LHCN-M2 (cell line): ENCODE results near the gene DDX19B. TPM values are rescaled to one million over a fixed set of nuclear protein-coding genes. Genes with fewer than 3 reads are reported as not detected.

Experiments used
- DNase-seq: peaks from one replicate; pipeline ENCODE4 v3.0.0-alpha.2; 2012; ENCODE audit warnings: low read depth
- total RNA-seq: library from RNA; depleted of rRNA; stranded (reverse); fragments of >200 nt; gene quantifications from 2 replicates; pipeline ENCODE4 v1.2.3, GENCODE V29; 2014; rRNA removed

The DDX19B gene
- total RNA-seq, 1 experiment from 2014 or later = 27.0 TPM

DNA sequence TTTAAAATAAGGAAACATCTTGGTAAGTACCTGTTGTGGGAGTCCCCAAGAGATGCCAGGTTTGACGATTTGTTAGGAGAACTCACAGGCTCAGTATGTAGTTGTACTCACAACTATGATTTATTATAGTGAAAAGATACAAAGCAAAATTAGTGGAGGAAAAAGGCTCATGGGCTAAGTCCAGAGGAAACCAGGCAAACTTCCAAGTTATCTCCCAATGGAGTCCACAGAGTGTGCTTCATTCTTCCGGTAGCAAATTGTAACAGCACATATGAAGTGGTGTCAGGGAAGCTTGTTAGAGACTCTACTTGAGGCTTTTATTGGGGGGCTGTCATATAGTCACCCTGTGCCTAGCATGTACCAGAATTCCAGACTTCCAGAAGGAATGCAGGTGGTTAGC lies 50.0 kb downstream of the DDX19B start:
- no peak for DNase-seq

DNA sequence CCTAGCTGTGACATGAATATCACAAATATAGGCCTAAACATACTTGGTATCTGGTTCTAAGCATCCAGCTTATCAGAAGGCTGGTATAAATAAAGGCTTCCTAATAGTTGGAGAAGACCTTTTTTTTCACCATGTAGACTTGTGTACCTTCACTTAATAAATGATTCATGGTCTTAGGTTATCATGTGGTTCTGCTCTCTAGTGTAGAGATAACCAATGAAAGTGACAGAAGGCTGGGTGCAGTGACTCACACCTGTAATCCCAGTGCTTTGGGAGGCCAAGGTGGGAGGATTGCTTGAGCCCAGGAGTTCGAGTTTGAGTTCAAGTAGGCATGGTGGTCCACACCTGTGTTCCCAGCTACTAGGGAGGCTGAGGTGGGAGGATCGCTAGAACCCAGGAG lies 50.8 kb downstream of the DDX19B start:
- no peak for DNase-seq

DNA sequence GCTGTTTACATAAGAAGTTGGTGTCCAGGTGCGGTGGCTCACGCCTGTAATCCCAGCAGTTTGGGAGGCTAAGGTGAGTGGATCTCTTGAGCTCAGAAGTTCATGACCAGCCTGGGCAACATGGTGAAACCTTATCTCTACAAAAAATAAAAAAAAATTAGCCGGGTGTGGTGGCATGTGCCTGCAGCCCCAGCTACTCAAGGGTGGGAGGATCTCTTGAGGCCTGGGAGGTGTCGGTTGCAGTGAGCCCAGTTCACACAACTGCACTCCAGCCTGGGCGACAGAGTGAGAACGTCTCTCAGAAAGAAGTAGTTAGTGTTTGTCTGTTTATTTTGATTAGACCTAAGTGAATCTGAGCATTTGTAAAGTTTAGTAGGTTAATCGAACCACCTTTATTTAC lies 60.6 kb downstream of the DDX19B start:
- no peak for DNase-seq

DNA sequence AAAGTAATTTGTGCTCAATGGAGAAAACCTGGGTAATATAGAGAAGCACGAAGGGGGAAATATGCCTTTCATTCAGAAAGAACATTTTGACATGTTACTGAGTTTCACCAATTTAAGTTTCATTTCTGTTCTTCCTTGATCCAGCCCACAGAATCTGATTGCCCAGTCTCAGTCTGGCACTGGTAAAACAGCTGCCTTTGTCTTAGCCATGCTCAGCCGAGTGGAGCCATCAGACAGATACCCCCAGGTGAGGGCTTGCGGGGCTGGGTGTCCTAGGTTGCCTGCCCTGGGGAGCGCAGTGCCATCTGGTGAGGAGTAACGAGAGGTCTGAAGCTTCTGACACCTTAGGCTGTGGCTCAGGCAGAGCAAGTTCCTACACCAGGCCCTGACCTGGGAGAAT lies 65.4 kb downstream of the DDX19B start:
- DNase-seq = no peak

DNA sequence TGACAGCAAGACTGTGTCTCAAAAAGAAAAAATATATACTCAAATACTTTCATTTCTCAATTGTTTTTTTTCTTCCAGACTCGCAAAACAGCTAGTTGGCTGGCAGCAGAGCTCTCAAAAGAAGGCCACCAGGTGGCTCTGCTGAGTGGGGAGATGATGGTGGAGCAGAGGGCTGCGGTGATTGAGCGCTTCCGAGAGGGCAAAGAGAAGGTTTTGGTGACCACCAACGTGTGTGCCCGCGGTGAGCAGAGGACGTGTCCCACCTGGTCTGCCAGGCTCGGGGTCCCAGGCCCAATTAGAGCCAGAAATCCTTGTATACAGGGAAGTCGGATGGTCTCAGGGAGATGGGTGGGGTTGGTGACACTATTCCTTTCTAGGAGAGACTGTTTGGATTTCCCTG lies 71.2 kb downstream of the DDX19B start:
- DNase-seq = peak; percentile 18

DNA sequence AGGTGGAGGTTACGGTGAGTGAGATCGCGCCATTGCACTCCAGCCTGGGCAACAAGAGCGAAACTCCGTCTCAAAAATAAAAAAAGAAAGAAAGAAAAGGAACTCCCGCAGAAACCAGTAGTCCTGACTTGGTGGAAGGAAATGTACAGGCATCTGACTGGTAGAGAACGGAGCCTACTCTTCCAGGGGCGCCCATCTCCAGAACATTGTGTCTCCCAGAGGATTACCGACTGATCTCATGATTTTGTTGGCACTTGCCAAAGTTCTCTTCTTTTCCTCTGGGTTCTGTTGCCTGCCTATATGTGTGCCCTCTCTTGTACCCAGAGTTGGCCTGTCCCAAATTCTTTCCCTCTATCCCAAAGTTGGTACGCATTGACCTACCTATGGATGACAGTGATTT lies 71.9 kb downstream of the DDX19B start:
- no peak for DNase-seq

DNA sequence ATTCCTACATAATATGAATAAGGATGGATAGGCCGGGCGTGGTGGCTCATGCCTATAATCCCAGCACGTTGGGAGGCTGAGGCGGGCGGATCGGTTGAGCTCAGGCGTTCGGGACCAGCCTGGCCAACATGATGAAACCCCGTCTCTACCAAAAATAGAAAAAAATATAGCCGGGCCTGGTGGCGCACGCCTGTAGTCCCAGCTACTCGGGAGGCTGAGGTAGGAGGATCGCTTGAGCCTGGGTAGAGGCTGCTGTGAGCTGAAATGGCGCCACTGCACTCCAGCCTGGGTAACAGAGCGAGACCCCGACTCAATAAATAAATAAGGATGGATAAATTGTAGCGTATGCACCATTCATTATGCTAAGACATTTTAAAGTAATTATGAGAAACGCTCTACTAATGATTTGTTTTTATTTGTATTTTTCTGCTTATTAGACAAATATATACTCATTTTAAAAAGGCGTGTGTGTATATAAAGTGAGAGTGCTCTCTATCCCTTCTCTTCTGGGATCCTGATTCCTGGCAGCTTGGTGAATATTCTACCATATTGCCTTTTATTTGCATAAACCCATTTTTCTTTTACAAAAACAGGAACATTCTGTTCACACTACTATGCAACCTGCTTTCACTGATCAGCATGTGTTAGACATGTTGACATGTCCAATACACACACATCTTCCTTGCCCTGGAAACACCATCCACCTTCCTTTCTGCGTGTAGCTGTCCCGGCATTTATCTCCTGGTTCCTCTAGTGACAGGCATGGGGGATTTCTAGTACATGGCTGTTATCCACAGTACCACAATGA lies 74.1 kb downstream of the DDX19B start:
- no peak for DNase-seq

DNA sequence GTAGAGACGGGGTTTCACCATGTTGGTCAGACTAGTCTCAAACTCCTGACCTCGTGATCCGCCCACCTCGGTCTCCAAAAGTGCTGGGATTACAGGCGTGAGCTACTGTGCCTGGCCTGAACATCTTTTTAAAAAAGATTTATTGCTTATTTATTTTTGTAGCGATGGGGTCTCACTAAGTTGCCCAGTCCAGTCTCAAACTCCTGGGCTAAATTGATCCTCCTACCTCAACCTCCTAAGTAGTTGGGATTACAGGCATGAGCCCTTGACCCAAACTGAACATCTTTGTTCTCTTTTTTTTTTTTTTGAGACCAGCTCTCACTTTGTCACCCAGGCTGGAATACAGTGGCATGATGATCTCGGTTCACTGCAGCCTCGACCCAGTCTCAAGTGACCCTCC lies 75.2 kb downstream of the DDX19B start:
- no peak for DNase-seq

DNA sequence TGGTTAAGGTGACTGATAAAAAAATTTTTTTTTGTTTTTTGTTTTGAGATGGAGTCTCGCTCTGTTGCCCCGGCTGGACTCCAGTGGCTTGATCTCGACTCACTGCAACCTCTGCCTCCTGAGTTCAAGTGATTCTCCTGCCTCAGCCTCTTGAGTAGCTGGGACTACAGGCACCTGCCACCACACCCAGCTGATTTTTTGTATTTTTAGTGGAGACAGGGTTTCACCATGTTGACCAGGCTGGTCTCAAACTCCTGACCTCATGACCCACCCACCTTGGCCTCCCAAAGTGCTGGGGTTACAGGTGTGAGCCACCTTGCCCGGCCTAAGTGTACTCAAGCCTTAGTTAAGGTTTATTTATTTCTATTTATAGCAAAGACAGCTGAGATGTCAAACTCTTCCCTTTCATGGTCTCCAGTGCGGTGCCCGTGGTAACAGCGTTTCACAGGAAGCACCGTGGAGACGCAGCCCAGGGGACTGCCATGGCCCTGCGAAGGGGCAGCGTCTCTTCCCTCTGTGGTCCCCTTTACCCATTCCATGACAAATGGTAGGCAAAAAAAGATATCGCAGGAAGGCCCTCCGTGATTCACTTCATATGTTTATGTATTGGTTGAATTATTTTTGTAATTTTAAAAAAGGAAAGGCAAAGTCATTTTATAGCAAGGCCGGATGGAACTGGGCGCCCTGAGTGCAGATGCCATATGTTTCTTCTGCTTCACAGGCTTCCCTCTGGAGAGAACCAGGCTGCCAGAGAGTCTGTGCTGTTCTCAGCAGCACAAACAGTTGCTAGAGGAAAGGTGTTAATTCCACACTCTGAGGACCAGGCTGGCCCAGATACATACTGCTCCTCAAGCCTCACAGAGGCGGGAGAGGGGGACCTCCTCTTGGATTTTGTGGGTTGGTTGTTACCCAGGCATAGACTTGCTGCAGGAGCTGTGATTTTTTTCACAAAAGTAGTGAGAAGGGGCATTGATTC lies 76.9 kb downstream of the DDX19B start:
- no peak for DNase-seq

DNA sequence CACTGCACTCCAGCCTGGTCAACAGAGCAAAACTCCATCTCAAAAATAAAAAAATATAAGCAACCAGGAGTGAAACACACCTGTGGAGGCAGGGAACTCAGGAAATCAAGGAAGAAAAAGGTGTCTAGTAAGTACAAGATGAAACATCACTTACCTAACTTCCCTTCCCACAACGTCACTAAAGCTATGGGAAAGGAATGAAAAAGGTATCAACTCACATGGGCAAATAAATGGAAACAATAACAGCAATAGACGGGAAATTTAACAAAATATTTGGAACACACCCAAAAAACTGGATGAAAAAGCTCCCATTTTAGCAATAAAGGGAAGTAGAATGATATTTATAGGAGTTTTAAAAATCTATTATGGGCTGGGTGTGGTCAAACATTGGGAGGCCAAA lies 78.8 kb downstream of the DDX19B start:
- no peak for DNase-seq

DNA sequence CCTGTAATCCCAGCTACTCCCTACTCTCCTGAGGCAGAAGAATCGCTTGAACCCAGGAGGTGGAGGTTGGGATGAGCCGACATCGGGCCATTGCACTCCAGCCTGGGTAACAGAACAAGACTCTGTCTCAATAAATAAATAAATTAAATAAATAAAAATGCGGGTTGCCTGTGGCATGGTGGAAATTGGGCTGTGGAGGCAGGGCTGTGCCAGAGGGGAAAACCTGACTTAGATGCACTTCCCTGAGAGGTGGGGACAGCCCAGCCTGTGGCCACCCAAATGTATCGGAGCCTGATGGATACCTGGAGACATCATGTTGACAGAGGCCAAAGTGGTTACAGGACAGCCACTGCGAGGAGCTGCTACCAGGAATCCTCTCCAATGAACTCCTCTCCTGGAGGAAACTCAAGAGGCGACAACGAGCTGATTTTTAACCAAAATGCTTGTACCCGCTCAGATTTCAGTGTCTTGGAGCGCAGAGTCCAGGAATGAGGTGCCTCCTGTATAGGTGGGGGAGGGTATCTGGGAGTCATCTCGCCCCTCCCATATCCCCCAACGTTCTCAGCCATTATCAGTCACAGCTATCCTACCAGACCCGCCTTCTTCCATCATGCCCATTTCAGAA lies 80.0 kb downstream of the DDX19B start:
- DNase-seq = no peak

DNA sequence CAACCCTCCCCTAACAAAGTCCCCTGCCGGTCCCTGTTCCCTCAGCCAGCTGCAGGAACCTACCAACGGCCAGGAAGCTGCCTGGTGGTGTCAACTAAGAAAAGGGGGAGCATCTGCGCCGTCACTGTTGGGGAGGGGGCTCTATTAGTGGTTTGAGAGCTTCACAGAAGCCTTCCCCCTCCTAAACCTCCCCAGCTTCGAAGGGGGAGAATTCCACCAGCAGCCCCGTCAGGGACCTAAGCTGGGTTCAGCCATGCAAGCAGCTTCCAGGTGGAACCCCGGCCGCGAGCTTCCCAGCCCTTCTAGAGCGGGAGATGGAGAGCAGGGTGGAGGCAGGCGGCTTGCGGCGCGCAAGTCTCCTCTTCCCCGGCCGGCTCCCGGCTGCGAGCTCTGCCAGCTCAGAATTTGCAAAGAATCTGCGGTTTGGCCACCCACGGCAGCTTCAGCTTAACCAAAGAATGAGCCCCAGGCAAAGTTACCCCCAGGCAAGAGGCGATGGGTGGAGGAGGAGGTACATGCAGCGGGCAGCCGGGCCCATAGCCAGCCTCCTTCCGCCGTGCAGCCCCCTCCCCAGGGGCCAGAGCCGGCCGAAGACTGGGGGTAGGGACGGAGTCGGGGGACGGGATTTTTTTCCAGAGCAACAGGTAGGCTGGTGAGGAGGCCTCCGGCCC lies 81.4 kb downstream of the DDX19B start:
- DNase-seq = peak; percentile 72

DNA sequence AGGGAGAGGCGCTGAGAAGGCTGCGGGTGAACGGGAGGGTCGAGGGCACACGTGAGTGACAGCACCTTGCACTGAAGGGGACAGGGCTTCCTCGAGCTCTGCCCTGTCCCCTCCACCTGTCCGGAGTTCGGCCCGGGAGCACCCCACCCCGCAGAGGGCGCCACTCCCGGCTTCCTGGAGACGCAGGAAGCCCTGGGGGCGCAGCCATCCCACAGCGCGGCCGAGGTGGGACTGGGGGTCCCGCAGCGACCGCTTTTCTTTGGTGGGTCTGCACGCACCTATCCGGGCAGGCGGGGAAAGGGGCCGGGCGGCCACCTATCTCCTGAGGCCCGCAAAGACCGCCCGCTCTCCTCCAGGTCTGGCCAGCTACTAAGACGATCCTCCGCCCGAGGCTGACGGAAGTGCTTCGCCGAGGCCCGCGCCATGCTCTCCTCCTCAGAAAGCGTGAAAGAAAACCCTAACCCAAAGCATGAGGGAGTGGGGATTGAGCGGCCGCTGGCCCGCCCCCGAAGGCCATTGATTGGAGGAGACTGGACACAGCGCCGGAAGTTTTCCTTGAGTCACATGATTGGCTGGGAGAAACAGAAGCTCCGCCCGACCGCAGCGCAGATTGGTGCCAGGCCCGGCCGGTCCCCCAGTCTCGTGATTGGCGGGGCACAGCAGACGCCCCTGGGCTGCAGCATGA lies 82.1 kb downstream of the DDX19B start:
- peak; percentile 97 for DNase-seq

DNA sequence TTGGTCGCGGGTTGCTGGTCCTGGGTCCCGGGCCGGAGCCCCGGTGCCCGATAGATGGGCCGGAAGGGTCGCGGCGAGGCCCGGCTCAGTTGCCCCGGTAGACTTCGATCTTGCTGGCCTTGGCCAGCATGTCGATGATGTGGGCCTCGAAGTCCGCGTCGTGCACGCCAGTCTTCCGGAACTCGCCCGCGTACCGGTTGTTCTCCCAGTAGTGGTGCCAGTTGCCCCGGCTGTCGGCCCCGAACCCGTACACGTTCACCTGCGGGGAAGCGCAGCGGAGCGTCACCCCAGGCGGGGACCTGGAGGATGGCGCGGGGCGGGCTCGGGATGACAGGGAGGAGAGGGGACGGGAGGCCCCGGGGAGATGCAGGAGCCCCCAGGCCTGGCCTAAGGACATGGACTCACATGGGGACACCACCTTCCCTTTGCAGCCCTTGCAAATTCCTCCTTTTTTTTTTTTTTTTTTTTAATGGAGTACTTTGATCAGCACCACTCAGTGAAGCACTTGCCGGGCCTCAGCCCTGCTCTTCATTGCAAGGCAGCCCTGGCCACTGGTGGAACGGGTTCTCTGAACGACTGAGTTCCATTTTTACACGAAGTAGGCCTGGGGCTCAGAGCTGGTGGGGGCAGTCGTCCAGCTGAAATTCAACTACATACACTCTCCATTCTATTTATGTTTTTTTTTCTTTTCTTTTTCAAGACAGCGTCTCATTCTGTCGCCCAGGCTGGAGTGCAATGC lies 82.8 kb downstream of the DDX19B start:
- no peak for DNase-seq

DNA sequence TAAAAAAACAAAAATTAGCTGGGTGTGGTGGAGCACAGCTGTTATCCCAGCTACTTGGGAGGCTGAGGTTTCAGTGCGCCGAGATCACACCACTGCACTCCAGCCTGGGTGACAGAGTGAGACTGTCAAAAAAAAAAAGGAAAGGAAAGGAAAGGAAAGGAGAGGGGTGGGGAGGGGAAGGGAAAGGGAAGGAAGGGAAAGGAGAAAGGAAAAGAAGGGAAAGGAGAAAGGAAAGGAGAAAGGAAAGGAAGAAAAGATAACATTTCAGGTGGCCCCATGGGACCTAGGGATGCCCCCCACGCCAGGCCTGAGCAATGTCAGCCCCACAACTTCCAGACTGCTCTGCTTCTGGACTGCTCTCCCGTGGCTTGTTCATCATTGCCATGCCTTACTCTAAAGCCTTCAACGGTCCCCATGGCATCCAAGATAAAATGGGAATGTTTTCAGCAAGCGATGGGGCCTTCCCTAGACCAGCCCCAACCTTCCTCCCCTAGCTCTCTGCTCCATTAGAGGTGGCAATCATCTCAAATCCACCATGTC lies 84.5 kb downstream of the DDX19B start:
- no peak for DNase-seq

Other genes with a start within 250 kb of the DDX19B start
- 11.2 and 12.7 TPM in 2 replicates for gene PDPR, start 184.9 kb upstream of the DDX19B start, total RNA-seq
- gene CLEC18C, start 125.4 kb upstream of the DDX19B start, total RNA-seq = 0.06 and 0.32 TPM in 2 replicates
- 31.3 and 33.4 TPM in 2 replicates for gene EXOSC6, start 47.2 kb upstream of the DDX19B start, total RNA-seq
- 50.8 and 54.3 TPM in 2 replicates for gene AARS1, start 9.7 kb upstream of the DDX19B start, total RNA-seq
- 38.2 and 50.7 TPM in 2 replicates for gene DDX19A, start 47.7 kb downstream of the DDX19B start, total RNA-seq
- 23.0 and 28.3 TPM in 2 replicates for gene ST3GAL2, start 139.9 kb downstream of the DDX19B start, total RNA-seq
- gene FCSK, start 155.4 kb downstream of the DDX19B start, total RNA-seq = 7.5 and 13.5 TPM in 2 replicates
- gene COG4, start 224.4 kb downstream of the DDX19B start, total RNA-seq = 94.2 and 161 TPM in 2 replicates
- 124 and 194 TPM in 2 replicates for gene SF3B3, start 224.6 kb downstream of the DDX19B start, total RNA-seq